Activated naive CD8-positive, alpha-beta T cell (primary cell): ENCODE measurements around the gene TCIRG1.

Experiments used
- H3K27ac Mint-ChIP-seq: one replicate; pipeline ENCODE4 v1.8.0; 2021; ENCODE audit warnings: mixed read lengths
- H3K27me3 Mint-ChIP-seq: one replicate; pipeline ENCODE4 v1.8.0; 2021; ENCODE audit warnings: mixed read lengths
- H3K36me3 Mint-ChIP-seq: one replicate; pipeline ENCODE4 v1.8.0; 2021; ENCODE audit warnings: mixed read lengths
- H3K4me1 Mint-ChIP-seq: one replicate; pipeline ENCODE4 v1.8.0; 2021; ENCODE audit warnings: low read depth, mixed read lengths
- H3K4me3 Mint-ChIP-seq: one replicate; pipeline ENCODE4 v1.8.0; 2021; ENCODE audit warnings: mild to moderate bottlenecking, mixed read lengths
- H3K9me3 Mint-ChIP-seq: one replicate; pipeline ENCODE4 v1.8.0; 2021; ENCODE audit warnings: low read depth, mixed read lengths

Gene TCIRG1

DNA sequence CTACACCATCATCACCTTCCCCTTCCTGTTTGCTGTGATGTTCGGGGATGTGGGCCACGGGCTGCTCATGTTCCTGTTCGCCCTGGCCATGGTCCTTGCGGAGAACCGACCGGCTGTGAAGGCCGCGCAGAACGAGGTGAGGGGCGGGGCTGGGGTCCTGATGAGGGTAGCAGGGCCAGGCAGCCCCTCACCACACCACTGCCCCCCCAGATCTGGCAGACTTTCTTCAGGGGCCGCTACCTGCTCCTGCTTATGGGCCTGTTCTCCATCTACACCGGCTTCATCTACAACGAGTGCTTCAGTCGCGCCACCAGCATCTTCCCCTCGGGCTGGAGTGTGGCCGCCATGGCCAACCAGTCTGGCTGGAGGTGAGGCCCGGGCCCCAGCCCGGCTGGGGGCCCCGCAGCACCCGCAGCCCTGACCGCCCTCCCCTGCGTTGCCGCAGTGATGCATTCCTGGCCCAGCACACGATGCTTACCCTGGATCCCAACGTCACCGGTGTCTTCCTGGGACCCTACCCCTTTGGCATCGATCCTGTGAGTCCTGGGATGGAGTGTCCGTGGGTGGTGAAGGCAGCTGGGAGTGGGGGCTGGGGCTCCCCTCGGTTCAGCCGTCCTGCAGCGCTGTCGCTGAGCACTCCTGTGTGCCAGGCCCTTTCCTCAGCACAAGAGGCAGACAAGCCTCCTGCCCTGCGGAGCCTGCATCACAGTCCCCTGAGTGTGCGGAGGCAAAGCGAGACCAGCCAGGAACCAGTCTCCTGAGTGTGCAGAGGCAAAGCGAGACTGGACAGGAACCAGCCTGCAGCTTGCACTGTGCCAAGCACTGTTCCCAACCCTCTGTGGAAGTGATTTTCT is 8.8 kb downstream of the TCIRG1 start:
- Mint-ChIP-seq H3K27me3 (no peaks in the 10 kb centered on the region), H3K27ac (no peak overlapping the region), H3K4me1 (no peaks in the 10 kb centered on the region), H3K4me3 (no peak overlapping the region), H3K9me3 (no peaks in the 10 kb centered on the region), H3K36me3 (no peaks in the 10 kb centered on the region)

DNA sequence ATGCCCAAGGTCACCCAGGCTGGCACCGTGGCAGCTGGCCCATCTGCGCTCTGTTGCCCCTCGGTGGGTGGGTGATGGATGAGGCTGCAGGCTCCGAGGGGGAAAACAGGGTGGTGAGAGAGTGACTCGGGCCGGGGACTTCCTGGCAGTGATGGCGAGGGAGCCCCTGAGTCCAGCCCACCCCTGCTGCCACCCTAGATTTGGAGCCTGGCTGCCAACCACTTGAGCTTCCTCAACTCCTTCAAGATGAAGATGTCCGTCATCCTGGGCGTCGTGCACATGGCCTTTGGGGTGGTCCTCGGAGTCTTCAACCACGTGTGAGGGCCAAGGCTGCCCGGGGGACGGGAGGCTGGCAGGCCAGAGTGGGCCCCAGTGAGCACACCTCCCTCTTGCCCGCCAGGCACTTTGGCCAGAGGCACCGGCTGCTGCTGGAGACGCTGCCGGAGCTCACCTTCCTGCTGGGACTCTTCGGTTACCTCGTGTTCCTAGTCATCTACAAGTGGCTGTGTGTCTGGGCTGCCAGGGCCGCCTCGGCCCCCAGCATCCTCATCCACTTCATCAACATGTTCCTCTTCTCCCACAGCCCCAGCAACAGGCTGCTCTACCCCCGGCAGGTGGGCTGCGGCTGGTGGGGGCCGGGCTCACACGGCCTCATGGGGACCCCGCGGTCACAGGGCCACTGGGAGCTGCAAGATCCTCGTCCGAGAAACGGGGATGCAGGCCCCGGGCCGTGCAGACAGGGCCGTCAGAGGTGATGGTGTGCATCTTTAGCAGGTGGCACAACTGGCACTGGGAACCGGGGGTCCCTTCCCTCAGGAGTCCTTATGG is 10.1 kb downstream of the TCIRG1 start:
- Mint-ChIP-seq H3K4me1 (no peaks in the 10 kb centered on the region), H3K9me3 (no peaks in the 10 kb centered on the region), H3K4me3 (no peak overlapping the region), H3K27me3 (no peaks in the 10 kb centered on the region), H3K36me3 (no peaks in the 10 kb centered on the region), H3K27ac (no peak overlapping the region)

DNA sequence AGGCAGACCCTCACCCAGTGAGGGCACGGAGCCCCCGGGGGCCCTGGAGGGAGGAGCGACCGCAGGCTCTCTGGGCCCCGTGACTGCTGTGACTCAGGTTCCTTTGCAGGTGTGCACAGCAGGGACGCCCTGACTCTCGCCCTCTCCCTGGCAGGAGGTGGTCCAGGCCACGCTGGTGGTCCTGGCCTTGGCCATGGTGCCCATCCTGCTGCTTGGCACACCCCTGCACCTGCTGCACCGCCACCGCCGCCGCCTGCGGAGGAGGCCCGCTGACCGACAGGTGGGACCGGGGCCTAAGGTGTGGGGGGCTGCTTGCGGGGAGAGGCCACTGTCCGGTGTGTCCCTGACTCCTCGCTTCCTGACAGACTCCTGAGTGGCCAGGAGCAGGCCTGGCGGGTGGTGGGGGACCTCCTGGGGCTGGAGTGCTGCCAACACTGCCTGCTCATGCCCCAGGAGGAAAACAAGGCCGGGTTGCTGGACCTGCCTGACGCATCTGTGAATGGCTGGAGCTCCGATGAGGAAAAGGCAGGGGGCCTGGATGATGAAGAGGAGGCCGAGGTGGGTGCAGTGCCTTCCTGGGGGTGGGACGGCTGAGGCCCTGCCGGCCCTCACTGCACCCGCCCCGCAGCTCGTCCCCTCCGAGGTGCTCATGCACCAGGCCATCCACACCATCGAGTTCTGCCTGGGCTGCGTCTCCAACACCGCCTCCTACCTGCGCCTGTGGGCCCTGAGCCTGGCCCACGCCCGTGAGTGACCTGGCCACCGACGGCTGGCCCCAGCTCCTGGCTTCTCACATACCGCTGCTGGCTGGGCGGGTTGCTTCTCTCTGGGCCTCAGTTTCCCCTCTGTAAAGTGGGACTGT is 10.9 kb downstream of the TCIRG1 start:
- Mint-ChIP-seq H3K9me3 (no peaks in the 10 kb centered on the region), H3K4me1 (no peaks in the 10 kb centered on the region), H3K27ac (no peak overlapping the region), H3K4me3 (no peak overlapping the region), H3K27me3 (no peaks in the 10 kb centered on the region), H3K36me3 (no peaks in the 10 kb centered on the region)

DNA sequence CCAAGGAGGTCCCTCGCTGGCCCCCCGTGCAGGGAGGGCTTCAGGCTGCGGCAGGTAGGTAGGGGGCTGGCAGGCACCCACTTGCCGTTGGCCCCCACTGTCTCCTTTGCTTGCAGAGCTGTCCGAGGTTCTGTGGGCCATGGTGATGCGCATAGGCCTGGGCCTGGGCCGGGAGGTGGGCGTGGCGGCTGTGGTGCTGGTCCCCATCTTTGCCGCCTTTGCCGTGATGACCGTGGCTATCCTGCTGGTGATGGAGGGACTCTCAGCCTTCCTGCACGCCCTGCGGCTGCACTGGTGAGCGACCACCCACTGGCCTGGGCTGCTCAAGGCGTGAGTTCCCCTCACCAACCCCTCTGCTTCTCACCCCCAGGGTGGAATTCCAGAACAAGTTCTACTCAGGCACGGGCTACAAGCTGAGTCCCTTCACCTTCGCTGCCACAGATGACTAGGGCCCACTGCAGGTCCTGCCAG is 11.6 kb downstream of the TCIRG1 start:
- no peaks in the 10 kb centered on the region for H3K27me3 Mint-ChIP-seq
- H3K27ac Mint-ChIP-seq = no peak overlapping the region
- H3K36me3 Mint-ChIP-seq = no peaks in the 10 kb centered on the region
- no peak overlapping the region for H3K4me3 Mint-ChIP-seq
- no peaks in the 10 kb centered on the region for H3K9me3 Mint-ChIP-seq
- H3K4me1 Mint-ChIP-seq = no peaks in the 10 kb centered on the region

DNA sequence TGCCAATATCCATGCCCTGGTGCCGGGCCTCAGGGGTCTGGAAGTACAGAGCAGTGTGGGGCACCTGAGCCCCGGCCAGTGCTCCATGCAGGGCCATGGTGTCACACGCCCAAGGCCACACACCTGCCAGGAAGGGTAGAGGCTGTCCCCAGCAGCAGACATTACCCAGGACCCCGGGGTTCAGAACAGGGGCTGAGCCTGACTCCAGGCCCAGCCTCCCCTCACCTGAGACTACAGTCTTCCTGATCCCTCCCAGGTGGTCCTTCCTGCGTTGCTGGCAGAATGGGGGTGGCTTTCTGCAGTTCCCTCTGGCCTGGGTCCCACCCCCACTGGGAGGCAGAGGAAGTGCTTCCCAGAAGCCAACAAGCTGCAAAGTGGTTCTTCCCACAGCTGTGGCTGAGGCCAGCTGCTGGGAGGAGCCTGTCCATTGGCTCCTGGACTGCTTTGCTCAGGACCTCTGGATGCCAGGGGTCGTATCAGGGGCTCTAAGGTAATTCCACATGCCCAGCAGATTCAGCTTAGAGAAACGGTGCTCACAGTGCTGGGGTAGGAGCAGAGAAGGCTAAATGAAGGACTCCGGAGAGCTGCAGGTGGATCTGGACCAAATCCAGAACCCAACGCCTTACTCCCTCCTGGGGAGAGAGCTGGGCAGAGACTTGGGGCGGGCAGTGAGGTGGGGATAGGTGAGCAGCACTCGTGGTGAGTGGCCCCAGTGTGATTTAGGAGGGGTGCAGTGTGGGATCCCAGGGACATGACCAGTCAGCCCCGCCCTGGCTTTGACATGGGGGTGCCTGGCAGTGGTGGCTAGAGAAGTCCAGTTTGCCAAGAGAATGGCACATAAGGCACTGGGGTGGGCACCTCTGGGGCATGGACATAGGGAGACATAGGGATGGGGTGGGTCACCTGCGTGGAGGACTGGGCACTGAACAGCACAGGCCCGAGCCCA is 12.6 kb downstream of the TCIRG1 start:
- Mint-ChIP-seq H3K9me3 (no peaks in the 10 kb centered on the region), H3K36me3 (no peaks in the 10 kb centered on the region), H3K4me1 (no peaks in the 10 kb centered on the region), H3K27ac (peak overlapping the region; percentile 22), H3K4me3 (no peak overlapping the region), H3K27me3 (no peaks in the 10 kb centered on the region)

DNA sequence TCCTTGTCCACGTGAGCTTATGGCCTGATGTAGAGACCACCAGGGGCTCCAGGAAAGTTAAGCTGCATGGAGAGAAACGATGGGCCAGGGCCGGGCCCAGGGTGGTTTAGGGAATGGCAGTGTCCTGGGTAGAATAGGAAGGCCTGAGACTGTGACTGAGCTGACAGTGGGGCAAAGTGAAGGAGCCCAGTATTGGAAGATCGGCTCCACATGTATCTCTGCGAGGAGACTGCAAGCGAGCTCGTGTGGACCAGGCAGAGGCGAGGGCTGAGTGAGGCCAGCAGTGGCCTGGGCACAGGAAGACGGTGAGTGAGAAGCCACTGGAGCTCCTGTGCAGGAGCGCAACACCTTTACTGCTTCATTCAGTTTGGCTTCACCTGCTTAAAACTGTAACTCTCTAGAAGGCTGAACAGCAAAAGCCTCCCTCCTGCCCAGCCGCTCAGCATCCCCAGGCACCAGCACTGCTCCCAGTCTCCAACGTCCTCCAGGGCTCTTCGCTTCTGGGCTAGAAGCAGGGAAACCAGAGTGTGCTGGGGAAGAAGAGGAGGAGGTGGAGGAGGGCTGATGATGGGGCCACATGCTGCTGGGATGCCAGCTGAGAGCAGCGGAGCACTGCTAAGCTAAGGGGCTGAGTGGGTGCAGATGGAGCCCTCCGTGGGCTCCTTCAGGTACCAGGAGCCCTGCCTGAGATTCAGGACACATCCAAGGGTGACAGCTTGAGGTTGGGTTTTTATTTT is 13.5 kb downstream of the TCIRG1 start:
- no peaks in the 10 kb centered on the region for H3K36me3 Mint-ChIP-seq
- no peaks in the 10 kb centered on the region for H3K4me1 Mint-ChIP-seq
- H3K27ac Mint-ChIP-seq = no peak overlapping the region
- H3K27me3 Mint-ChIP-seq = no peaks in the 10 kb centered on the region
- no peaks in the 10 kb centered on the region for H3K9me3 Mint-ChIP-seq
- H3K4me3 Mint-ChIP-seq = no peak overlapping the region

DNA sequence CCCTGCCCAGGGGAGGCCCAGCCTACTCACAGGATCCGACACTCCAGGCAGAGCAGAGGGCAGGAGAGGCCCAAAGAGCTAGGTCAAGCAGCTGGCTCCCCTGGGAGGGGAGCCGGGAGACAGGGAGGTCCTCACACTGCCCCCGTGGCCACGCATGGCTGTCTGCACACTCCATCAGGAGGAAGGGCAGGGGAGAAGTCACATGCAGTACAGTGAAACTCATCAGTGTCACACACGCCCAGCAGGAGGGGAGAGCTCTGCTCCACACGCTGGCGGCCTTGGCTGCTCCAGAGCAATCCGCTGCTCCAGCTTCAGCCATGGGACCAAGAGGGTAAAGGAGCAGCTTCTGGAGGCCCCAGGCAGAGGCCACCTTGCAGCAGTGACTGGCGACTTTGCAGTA is 14.3 kb downstream of the TCIRG1 start:
- Mint-ChIP-seq H3K9me3 (no peaks in the 10 kb centered on the region), H3K36me3 (no peaks in the 10 kb centered on the region), H3K4me1 (no peaks in the 10 kb centered on the region), H3K27me3 (no peaks in the 10 kb centered on the region), H3K4me3 (no peak overlapping the region), H3K27ac (no peak overlapping the region)

DNA sequence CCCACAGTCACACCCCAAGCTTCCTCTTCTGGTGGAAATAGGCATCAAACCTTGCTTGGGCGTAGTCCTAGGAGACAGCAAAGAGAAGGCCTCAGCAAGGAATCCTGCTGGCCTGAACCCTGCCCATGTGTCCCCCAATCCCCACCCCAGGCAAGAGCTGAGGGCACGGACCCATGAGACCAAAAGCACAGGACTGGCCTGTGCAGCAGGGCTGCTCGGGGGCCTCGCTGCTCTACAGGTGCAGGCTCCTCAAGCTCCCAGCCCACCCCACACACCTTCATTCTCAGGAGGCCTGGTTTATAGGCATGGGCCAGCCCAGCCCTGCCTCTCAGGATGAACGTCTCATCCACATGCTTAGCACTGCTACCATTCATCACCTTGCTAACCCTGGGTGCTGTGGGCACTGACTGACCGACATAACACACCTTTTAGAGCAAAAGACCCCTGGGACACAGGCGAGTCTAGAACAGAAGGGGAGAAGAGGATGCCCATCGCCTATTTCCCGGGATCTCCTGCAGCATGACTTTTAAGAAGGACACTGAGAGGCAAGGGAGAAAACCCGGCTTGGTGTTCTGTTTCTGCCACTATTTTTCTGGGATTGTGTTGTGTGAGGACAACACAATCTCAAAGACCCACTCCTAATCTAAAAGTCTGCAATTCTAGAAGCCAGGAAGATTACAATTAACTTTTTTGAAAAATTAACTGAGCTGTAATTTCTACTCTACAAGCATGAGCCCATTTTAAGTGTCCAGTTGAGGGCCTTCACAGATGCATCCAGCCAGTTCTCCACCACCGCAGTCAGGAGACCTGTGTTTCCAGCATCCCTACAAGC is 15.4 kb downstream of the TCIRG1 start:
- Mint-ChIP-seq H3K4me3 (no peak overlapping the region), H3K36me3 (no peaks in the 10 kb centered on the region), H3K27me3 (no peaks in the 10 kb centered on the region), H3K4me1 (no peaks in the 10 kb centered on the region), H3K9me3 (no peaks in the 10 kb centered on the region), H3K27ac (peak overlapping the region; percentile 61)

DNA sequence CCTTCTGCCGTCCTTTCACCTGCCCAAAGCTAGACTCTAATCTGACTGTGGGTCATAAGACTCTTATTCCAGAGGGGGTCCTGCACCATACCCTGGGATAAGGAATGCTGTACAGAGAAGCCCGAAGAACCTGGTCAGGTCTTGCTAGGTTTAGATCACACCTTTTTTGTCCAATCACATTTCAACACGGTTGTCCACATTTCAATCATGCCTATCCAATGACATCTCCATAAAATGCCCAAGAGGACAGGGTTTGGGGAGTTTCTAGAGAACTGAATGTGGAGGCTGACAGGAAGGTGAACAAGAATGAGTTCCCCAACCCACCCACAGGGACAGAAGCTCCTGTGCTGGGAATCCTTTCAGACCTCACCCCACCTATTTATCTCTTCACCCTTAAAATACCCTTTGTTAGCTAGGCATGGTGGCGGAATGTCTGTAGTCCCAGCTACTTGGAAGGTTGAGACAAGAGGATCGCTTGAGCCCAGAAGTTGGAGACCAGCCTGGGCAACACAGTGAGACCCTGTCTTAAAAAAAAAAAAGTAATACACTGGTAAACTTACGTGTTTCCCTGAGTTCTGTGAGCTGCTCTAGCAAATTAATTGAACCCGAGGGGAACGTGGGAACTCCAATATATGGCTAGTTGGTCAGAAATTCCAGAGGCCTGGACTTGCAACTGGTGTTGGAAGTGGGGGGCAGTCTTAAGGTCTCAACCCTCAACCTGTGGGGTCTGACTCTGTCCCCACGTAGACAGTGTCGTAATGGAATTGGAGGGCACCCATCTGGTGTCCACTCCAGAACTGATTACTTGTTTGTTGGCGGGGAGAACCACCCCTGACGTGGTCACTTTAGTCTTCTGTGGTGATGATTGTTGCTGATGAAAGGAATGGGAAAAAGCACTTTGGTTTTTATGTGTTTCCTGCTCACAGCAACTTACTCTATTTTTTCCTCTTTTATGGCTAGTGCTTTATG is 17.8 kb downstream of the TCIRG1 start:
- H3K4me3 Mint-ChIP-seq = no peak overlapping the region
- H3K27me3 Mint-ChIP-seq = no peaks in the 10 kb centered on the region
- H3K27ac Mint-ChIP-seq = no peak overlapping the region
- no peaks in the 10 kb centered on the region for H3K9me3 Mint-ChIP-seq
- H3K4me1 Mint-ChIP-seq = no peaks in the 10 kb centered on the region
- H3K36me3 Mint-ChIP-seq = peaks cover 7% of the 10 kb centered on the region

DNA sequence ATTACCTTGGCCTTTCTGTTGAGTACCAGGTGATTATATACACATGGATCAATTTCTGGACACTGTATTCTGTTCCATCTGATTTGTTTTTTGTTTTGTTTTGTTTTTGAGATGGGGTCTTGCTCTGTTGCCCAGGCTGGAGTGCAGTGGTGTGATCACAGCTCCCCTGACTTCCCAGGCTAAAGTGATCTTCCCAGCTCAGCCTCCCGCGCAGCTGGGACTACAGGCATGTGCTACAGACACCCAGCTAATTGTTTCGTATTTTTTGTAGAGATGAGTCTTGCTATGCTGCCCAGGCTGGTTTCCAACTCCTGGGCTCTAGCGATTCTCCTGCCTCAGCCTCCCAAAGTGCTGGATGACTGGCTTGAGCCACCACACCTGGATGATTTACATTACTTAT is 19.0 kb downstream of the TCIRG1 start:
- H3K36me3 Mint-ChIP-seq = peaks cover 14% of the 10 kb centered on the region
- no peaks in the 10 kb centered on the region for H3K27me3 Mint-ChIP-seq
- no peak overlapping the region for H3K27ac Mint-ChIP-seq
- H3K9me3 Mint-ChIP-seq = no peaks in the 10 kb centered on the region
- no peaks in the 10 kb centered on the region for H3K4me1 Mint-ChIP-seq
- H3K4me3 Mint-ChIP-seq = no peak overlapping the region

DNA sequence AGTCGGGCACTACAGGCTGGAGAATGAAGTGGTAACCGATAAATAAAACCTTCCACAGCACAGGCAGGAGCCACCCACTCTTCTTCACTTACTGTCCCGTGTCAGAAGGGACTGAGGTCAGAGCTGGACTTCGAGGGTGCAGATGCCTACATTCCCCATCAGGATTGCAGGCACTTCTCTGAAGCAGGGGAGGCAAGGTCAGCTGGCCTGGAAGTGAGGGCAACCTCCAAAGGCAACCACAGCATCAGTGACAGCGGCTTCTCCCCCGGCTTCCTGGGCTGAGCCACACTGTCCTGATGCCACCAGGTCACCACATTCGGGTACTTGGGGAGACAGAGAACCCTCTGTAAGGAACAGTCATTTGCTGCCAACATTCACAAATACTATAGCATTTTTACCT is 22.7 kb downstream of the TCIRG1 start:
- Mint-ChIP-seq H3K9me3 (no peaks in the 10 kb centered on the region), H3K4me1 (no peaks in the 10 kb centered on the region), H3K27ac (no peak overlapping the region), H3K36me3 (peaks cover 26% of the 10 kb centered on the region), H3K4me3 (no peak overlapping the region), H3K27me3 (no peaks in the 10 kb centered on the region)

DNA sequence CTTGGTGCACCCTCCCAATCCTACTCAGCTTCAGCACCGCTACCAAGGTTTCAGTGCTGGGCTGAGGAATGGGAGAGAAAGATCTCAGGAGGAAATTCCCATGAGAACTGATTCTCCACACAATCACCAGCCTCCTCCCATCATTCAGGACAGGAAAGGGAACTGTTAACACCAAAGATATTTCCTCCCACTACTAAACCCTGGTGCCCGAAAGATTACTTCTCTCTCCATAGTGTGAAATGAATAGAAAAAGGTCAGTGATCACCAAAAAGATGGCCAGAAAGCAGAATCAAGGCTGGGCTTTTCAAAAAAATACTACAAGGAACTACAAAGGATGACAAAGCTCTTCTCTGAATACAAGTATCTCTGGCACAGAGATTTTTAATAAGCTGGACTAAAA is 26.1 kb downstream of the TCIRG1 start:
- Mint-ChIP-seq H3K9me3 (no peaks in the 10 kb centered on the region), H3K36me3 (peaks cover 28% of the 10 kb centered on the region), H3K4me3 (no peak overlapping the region), H3K27me3 (no peaks in the 10 kb centered on the region), H3K4me1 (no peaks in the 10 kb centered on the region), H3K27ac (no peak overlapping the region)
